Prostate gland (tissue), 2 donors: Measurements from ENCODE around the gene PGM5. TPM values are rescaled to one million over a fixed set of nuclear protein-coding genes. Genes with fewer than 3 reads are reported as not detected.

Experiments
- DNase-seq: peaks from one replicate; pipeline ENCODE4 v3.0.0-alpha.2; 2019; ENCODE audit warnings: low spot score
- H3K27ac ChIP-seq, 2 donors: fragments of 200-600 bp; sonication (generic); 2 replicates each; pipeline ENCODE4 v1.5.1; 2017 to 2019
- H3K27me3 ChIP-seq: fragments of 200-600 bp; sonication (generic); replicated peaks from 2 replicates; pipeline ENCODE4 v1.5.1; 2019; ENCODE audit not compliant: insufficient read depth
- H3K36me3 ChIP-seq, 2 donors: fragments of 200-600 bp; sonication (generic); 1 replicate in 1 of 2; 2 replicates in 1 of 2; pipeline versions ENCODE4 v1.5.1 to v1.8.1; 2017 to 2019
- H3K4me1 ChIP-seq: fragments of 200-600 bp; sonication (generic); replicated peaks from 2 replicates; pipeline ENCODE4 v1.5.1; 2019
- H3K4me3 ChIP-seq, 2 donors: fragments of 200-600 bp; sonication (generic); 2 replicates each; pipeline ENCODE4 v1.5.1; 2017 to 2019
- H3K9me3 ChIP-seq: fragments of 200-600 bp; sonication (generic); 2 replicates; pipeline ENCODE4 v1.5.1; 2017
- CTCF ChIP-seq, 4 experiments: fragments of 200-600 bp in 2 of 4; fragments of 450-650 bp in 2 of 4; sonication (generic) in 2 of 4; IDR thresholded peaks; 1 replicate in 3 of 4; 2 replicates in 1 of 4; pipeline ENCODE4 v1.5.1; 2016 to 2019; ENCODE audit warnings: antibody characterized with exemption in 4 of 4, mild to moderate bottlenecking in 2 of 4, moderate library complexity in 2 of 4
- POLR2A ChIP-seq: fragments of 450-650 bp; IDR thresholded peaks from one replicate; pipeline ENCODE4 v1.6.1; 2016; ENCODE audit warnings: antibody characterized with exemption, mild to moderate bottlenecking
- POLR2AphosphoS5 ChIP-seq: sonication (generic); formaldehyde crosslinking; IDR thresholded peaks from one replicate; pipeline ENCODE4 v1.6.1; 2017; ENCODE audit warnings: antibody characterized with exemption
- WGBS: methylation state at CpG from one replicate; pipeline ENCODE4 v1.1.5; 2018; 5-methylcytosine and 5-hydroxymethylcytosine counted together
- intact Hi-C: fragments of 100-400 bp; cut with DNase I; formaldehyde crosslinking; loops from one replicate; pipeline ENCODE4 v1.14.2; 2022
- total RNA-seq, 2 donors: library from RNA; depleted of rRNA; stranded (reverse); fragments of >200 nt; gene quantifications; one replicate each; pipeline ENCODE4 v1.1.0, GENCODE V29; 2016

PGM5 gene
- total RNA-seq, 2 donors from 2014 or later = 96.5 to 99.6 TPM

- 92% methylated on average over 5 of the region's 5 CpGs for WGBS
- TF ChIP-seq POLR2A (no peak), CTCF (IDR thresholded peaks at IDR 0.05) (no peak), POLR2AphosphoS5 (no peak)
- no peaks in the 10 kb centered on the region for H3K36me3 ChIP-seq
- intact Hi-C loops = no loop called here
- H3K4me3 ChIP-seq = no peak overlapping the region
- no peaks in the 10 kb centered on the region for H3K9me3 ChIP-seq
- no peak for DNase-seq
- no peaks in the 10 kb centered on the region for H3K27me3 ChIP-seq
- H3K27ac ChIP-seq = no peak overlapping the region
- no peaks in the 10 kb centered on the region for H3K4me1 ChIP-seq
These were observed 114.2 kb downstream of the PGM5 start for GRCh38 chr9:68470634-68471033.

GRCh38 chr9:68472119-68472518, 115.7 kb downstream of the PGM5 start:
- Histone ChIP-seq H3K36me3 (no peaks in the 10 kb centered on the region), H3K9me3 (no peaks in the 10 kb centered on the region), H3K27ac (no peak overlapping the region), H3K27me3 (no peaks in the 10 kb centered on the region), H3K4me1 (no peaks in the 10 kb centered on the region), H3K4me3 (no peak overlapping the region)
- no peak for DNase-seq
- intact Hi-C loops = no loop called here
- 81% methylated on average over 2 of the region's 2 CpGs for WGBS
- no peak for TF ChIP-seq CTCF (IDR thresholded peaks at IDR 0.05)
- no peak for TF ChIP-seq POLR2A

- 39% methylated on average over 3 of the region's 3 CpGs for WGBS
- DNase-seq = no peak
- Histone ChIP-seq H3K27ac (no peak overlapping the region), H3K36me3 (no peaks in the 10 kb centered on the region), H3K4me1 (no peaks in the 10 kb centered on the region), H3K27me3 (no peaks in the 10 kb centered on the region), H3K4me3 (no peak overlapping the region), H3K9me3 (no peaks in the 10 kb centered on the region)
- no peak for TF ChIP-seq POLR2AphosphoS5
- no peak for TF ChIP-seq CTCF (IDR thresholded peaks at IDR 0.05)
- no peak for TF ChIP-seq POLR2A
- intact Hi-C loops = no loop called here
These were observed 117.4 kb downstream of the PGM5 start for GRCh38 chr9:68473790-68474189.

GRCh38 chr9:68476422-68476821, 120.0 kb downstream of the PGM5 start:
- no peaks in the 10 kb centered on the region for H3K27me3 ChIP-seq
- WGBS = 7% methylated on average over 1 of the region's 1 CpG
- no peaks in the 10 kb centered on the region for H3K36me3 ChIP-seq
- no peaks in the 10 kb centered on the region for H3K4me1 ChIP-seq
- H3K4me3 ChIP-seq = no peak overlapping the region
- H3K27ac ChIP-seq = peak overlapping the region in 1 of 2 donors; percentile 48
- intact Hi-C loops = no loop called here
- TF ChIP-seq POLR2AphosphoS5 (peak; percentile 23), POLR2A (no peak), CTCF (IDR thresholded peaks at IDR 0.05) (no peak)
- DNase-seq = no peak
- H3K9me3 ChIP-seq = no peaks in the 10 kb centered on the region

GRCh38 chr9:68476847-68477246, 120.4 kb downstream of the PGM5 start:
- Histone ChIP-seq H3K27ac (peak overlapping the region; percentile 4 to 48), H3K36me3 (no peaks in the 10 kb centered on the region), H3K27me3 (no peaks in the 10 kb centered on the region), H3K4me1 (no peaks in the 10 kb centered on the region), H3K9me3 (no peaks in the 10 kb centered on the region), H3K4me3 (no peak overlapping the region)
- TF ChIP-seq CTCF (IDR thresholded peaks at IDR 0.05) (no peak), POLR2AphosphoS5 (no peak), POLR2A (no peak)
- intact Hi-C loops = no loop called here
- WGBS = 16% methylated on average over 2 of the region's 2 CpGs
- DNase-seq = no peak
